K562 treated with DMSO at 1 percent for 48 hours (cell line): ENCODE data around the gene TMEM115. TPM values are rescaled to one million over a fixed set of nuclear protein-coding genes. Genes with fewer than 3 reads are reported as not detected.

ENCODE experiments used
- total RNA-seq: library from RNA; unstranded; fragments of 300-600 nt; gene quantifications from 2 replicates; pipeline ENCODE4 v1.2.3, GENCODE V29; 2022; ENCODE audit warnings: low replicate concordance; ENCODE audit errors: extremely low read depth

Gene TMEM115
- total RNA-seq = not detected in 2 replicates

DNA sequence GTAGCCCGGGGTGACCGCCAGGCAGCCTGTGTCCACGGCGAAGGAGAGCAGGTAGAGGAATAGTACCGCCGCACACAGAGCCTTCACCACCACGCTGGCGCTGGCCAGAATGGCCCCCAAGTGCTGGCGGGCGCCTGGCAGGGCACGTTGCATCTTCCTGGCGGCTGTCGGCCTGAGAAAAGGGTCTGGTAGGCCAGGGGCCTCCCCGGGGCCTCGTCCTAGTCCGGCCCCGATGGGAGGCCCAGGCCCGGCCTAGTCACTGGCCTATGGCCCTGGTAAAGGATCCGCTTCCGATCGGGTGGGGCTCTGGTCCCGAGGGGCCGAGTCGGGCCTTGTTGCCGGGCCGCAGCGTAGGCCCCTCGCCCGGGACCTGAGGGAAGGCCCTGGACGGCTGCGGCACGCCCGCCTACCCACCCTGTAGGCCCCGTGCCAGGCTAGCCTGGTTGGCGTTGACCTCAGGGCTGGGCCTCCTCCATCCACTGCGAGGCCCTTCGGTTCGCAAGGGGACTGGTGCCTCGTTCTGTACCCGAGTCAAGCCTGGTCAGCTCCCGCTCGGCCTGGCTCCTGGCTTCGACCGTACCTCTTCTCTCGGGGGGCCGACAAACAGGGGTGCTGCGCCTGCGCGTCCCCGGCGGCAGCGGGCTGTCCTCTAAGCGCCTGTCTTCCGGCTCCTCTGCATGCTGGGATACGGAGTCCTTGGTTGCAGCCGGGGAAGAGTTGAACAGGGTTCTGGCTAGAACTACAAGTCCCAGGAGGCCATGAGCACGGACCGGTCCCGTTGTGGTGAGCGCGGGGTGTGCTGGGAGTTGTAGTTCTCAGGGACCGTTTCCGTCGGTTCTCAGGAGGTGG is at the start of gene TMEM115:
TSS of gene TMEM115 (minus strand) at position 611 of the 849 bp plus-strand sequence. CDS start at position 153, 458 bp downstream.

DNA sequence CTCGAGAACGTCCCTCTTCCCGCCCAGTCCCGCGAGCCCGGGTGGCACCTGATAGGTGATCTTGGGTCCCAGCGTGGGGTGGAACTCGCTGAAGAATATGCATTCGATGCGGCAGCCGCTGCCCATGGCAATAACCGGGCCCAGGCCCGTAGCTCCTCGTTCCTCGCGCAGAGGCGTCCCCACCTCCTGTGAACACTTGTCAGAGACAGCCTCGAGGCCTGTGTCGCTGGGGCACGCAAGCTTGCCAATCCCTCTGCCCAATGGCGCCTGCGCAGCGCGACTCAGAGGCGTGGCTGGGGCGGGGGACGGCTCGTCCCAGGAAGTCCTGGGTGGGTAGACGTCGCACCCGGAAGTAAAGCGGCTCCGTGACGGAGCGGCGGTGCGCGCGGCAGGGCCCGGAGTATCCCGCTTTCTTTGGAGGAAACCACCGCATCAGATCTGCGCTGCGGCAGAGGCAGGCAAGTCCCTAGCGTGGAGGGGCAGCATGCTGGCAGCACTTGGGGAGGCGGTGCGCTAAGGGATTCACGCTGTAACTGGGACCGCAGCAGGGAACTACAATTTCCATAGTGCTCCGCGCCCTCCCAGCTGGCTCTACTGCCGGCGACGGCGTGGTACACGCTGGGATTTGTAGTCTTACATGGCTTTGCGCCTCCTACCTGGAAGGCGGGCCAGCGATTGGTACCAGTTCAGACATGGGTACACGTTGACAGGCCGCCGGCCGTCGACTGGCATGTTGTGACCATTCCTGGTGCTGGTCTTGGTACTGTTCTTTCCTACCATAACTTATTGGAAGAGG is 8.6 kb downstream of the TMEM115 start, which contains the start of the genes CYB561D2 and NPRL2:
TSS of gene CYB561D2 (plus strand) at position 336 of the 796 bp plus-strand sequence. CDS start 572 bp downstream, outside the sequence.
TSS of gene NPRL2 (minus strand) at position 249 of the 796 bp plus-strand sequence. CDS start at position 126, 123 bp downstream.

GRCh38 chr3:50345586-50346234 is 13.6 kb downstream of the TMEM115 start, which contains the start of gene ZMYND10:
Gene ZMYND10, minus strand, starts transcription at chr3:50345732. Its CDS starts 153 bp downstream, at chr3:50345579.

DNA sequence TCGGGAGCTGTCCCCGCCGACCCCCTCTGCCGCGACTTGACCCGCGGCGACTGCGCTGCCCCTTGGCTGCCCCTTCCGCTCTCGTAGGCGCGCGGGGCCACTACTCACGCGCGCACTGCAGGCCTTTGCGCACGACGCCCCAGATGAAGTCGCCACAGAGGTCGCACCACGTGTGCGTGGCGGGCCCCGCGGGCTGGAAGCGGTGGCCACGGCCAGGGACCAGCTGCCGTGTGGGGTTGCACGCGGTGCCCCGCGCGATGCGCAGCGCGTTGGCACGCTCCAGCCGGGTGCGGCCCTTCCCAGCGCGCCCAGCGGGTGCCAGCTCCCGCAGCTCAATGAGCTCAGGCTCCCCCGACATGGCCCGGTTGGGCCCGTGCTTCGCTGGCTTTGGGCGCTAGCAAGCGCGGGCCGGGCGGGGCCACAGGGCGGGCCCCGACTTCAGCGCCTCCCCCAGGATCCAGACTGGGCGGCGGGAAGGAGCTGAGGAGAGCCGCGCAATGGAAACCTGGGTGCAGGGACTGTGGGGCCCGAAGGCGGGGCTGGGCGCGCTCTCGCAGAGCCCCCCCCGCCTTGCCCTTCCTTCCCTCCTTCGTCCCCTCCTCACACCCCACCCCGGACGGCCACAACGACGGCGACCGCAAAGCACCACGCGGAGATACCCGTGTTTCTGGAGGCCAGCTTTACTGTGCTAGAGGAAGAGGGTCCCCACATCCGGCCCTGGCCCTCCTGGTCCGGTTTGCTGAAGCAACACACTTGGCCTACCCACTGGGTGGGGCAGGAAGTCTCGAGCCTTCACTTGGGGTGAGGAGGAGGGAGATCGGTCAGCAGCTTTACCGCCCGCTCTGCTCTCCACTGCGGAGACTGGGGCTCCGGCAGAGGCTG is 18.6 kb downstream of the TMEM115 start, which contains the start of gene RASSF1:
TSS of gene RASSF1 (minus strand) at position 389 of the 882 bp plus-strand sequence. CDS start at position 358, 31 bp downstream.

GRCh38 chr3:50327943-50328691 is 31.2 kb downstream of the TMEM115 start, which contains the start of gene TUSC2:
Gene TUSC2, minus strand, starts transcription at chr3:50328223. Its CDS starts 124 bp downstream, at chr3:50328099.

DNA sequence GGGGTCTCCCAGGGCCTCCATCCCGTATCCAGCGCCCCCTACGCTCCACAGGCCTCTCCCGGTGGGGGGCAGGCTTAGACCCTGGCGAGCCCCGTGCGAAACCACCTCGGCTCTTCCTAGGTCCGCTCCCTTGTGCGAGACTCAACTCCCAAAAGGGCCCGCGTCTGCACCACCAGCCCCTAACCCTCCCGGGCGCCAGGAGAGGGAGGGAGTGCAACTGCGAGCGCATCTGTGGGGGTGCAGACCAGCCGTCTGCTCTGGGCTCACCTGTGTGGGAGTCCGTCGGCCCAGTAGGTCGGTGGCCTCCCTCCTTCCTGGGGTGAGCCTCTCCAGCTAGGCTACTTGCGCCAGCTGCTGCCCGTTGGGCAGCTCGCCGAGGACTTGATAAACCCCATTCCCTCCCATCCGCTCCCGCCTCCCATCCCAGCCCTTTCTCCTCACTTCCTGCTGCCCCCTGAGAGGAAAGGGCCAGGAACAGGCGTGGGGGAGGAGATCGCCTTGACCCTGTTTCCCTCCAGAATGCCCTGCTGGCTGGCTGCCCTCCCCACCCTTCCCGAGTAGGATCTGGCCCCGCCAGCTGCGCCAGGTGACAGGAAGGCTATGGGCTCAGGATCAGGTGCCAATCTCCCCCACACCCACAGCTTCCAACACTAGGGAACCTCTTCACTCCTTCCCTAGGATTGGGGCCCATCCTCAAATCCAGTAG is 36.8 kb downstream of the TMEM115 start, which contains the start of gene HYAL2:
TSS of gene HYAL2 (minus strand) at position 360 of the 706 bp plus-strand sequence. CDS start 2,256 bp downstream, outside the sequence.

Other genes starting within 250 kb of the TMEM115 start
- gene SEMA3F, start 204.2 kb downstream of the TMEM115 start, total RNA-seq = not detected in 2 replicates
- not detected in 2 replicates for gene GNAT1, start 167.9 kb downstream of the TMEM115 start, total RNA-seq
- not detected in 2 replicates for gene SLC38A3, start 154.2 kb downstream of the TMEM115 start, total RNA-seq
- gene GNAI2, start 123.3 kb downstream of the TMEM115 start, total RNA-seq = not detected in 2 replicates
- gene SEMA3B, start 90.4 kb downstream of the TMEM115 start, total RNA-seq = not detected in 2 replicates
- not detected in 2 replicates for gene LSMEM2, start 80.4 kb downstream of the TMEM115 start, total RNA-seq
- not detected in 2 replicates for gene IFRD2, start 67.1 kb downstream of the TMEM115 start, total RNA-seq
- gene HYAL3, start 60.1 kb downstream of the TMEM115 start, total RNA-seq = not detected in 2 replicates
- not detected in 2 replicates for gene NAA80, start 60.1 kb downstream of the TMEM115 start, total RNA-seq
- gene HYAL1, start 55.9 kb downstream of the TMEM115 start, total RNA-seq = not detected in 2 replicates
- gene HYAL2, start 36.8 kb downstream of the TMEM115 start, total RNA-seq = not detected in 2 replicates
- not detected in 2 replicates for gene TUSC2, start 31.3 kb downstream of the TMEM115 start, total RNA-seq
- not detected in 2 replicates for gene RASSF1, start 18.7 kb downstream of the TMEM115 start, total RNA-seq
- gene ZMYND10, start 13.8 kb downstream of the TMEM115 start, total RNA-seq = not detected in 2 replicates
- not detected in 2 replicates for gene NPRL2, start 8.7 kb downstream of the TMEM115 start, total RNA-seq
- not detected in 2 replicates for gene CYB561D2, start 8.7 kb downstream of the TMEM115 start, total RNA-seq
- gene CACNA2D2, start 144.1 kb upstream of the TMEM115 start, total RNA-seq = not detected in 2 replicates
- gene C3orf18, start 208.2 kb upstream of the TMEM115 start, total RNA-seq = not detected in 2 replicates
- not detected in 2 replicates for gene HEMK1, start 210.0 kb upstream of the TMEM115 start, total RNA-seq